Peyer's patch (tissue), 4 donors: Measurements from ENCODE around the gene CCAR1. TPM values are rescaled to one million over a fixed set of nuclear protein-coding genes. Genes with fewer than 3 reads are reported as not detected.
"Not testable (repeated sequence)": the region's sequence is repeated elsewhere in the genome, so short reads cannot be mapped to it uniquely, and the experiment has no call there.

ENCODE experiments used
- DNase-seq, 3 donors: peaks; one replicate each; pipeline ENCODE4 v3.0.0-alpha.2; 2017 to 2019
- H3K27ac ChIP-seq, 4 donors: fragments of 200-600 bp; sonication (generic); one replicate each; pipeline ENCODE4 v1.5.1; 2016 to 2019
- H3K27me3 ChIP-seq, 2 donors: fragments of 200-600 bp; sonication (generic); one replicate each; pipeline ENCODE4 v1.5.1; 2019
- H3K36me3 ChIP-seq, 3 donors: fragments of 200-600 bp; sonication (generic); one replicate each; pipeline ENCODE4 v1.5.1; 2016 to 2019
- H3K4me1 ChIP-seq, 4 donors: fragments of 200-600 bp; sonication (generic); one replicate each; pipeline ENCODE4 v1.5.1; 2016 to 2019
- H3K4me3 ChIP-seq, 4 donors: fragments of 200-600 bp; sonication (generic); 1 replicate in 3 of 4; 2 replicates in 1 of 4; pipeline ENCODE4 v1.5.1; 2016 to 2019; ENCODE audit warnings: mild to moderate bottlenecking in 1 of 4
- H3K9me3 ChIP-seq, 4 donors: fragments of 200-600 bp; sonication (generic); one replicate each; pipeline ENCODE4 v1.5.1; 2016 to 2019; ENCODE audit warnings: mild to moderate bottlenecking in 1 of 4
- CTCF ChIP-seq, 6 experiments: fragments of 450-650 bp in 4 of 6; fragments of 200-600 bp in 2 of 6; sonication (generic) in 1 of 6; IDR thresholded peaks; one replicate each; pipeline ENCODE4 v1.5.1; 2017 to 2019; ENCODE audit warnings: antibody characterized with exemption in 6 of 6, mild to moderate bottlenecking in 3 of 6, moderate library complexity in 1 of 6
- POLR2A ChIP-seq, 2 donors: fragments of 450-650 bp; IDR thresholded peaks; one replicate each; pipeline ENCODE4 v1.5.1; 2017; ENCODE audit warnings: antibody characterized with exemption in 2 of 2, mild to moderate bottlenecking in 2 of 2, moderate library complexity in 2 of 2
- total RNA-seq, 4 donors: library from RNA; depleted of rRNA; stranded (reverse); fragments of >200 nt; gene quantifications; one replicate each; pipeline ENCODE4 v1.1.0, GENCODE V29; 2016

CCAR1 gene
- total RNA-seq, 4 donors from 2014 or later = 63.7 to 215 (median 88.5) TPM

GRCh38 chr10:68756246-68756645, 35.2 kb downstream of the CCAR1 start:
- no peaks in the 10 kb centered on the region for H3K9me3 ChIP-seq
- H3K27me3 ChIP-seq = no peaks in the 10 kb centered on the region
- peaks cover 0 to 99% (median 4%) of the 10 kb centered on the region in 3 donors for H3K36me3 ChIP-seq
- no peak overlapping the region for H3K27ac ChIP-seq
- TF ChIP-seq POLR2A (IDR thresholded peaks at IDR 0.05) (no peak), CTCF (IDR thresholded peaks at IDR 0.05) (no peak)
- no peak overlapping the region for H3K4me3 ChIP-seq
- H3K4me1 ChIP-seq = no peaks in the 10 kb centered on the region
- DNase-seq = no peak

GRCh38 chr10:68756766-68757165, 35.7 kb downstream of the CCAR1 start:
- TF ChIP-seq CTCF (IDR thresholded peaks at IDR 0.05) = no peak
- no peak for TF ChIP-seq POLR2A (IDR thresholded peaks at IDR 0.05)
- no peaks in the 10 kb centered on the region for H3K4me1 ChIP-seq
- no peaks in the 10 kb centered on the region for H3K27me3 ChIP-seq
- no peak overlapping the region for H3K27ac ChIP-seq
- no peak overlapping the region for H3K4me3 ChIP-seq
- H3K9me3 ChIP-seq = no peaks in the 10 kb centered on the region
- H3K36me3 ChIP-seq = peaks cover 0 to 99% (median 4%) of the 10 kb centered on the region in 3 donors
- DNase-seq = no peak

GRCh38 chr10:68759223-68759863, 38.3 kb downstream of the CCAR1 start:
- no peaks in the 10 kb centered on the region for H3K27me3 ChIP-seq
- peaks cover 0 to 98% (median 0%) of the 10 kb centered on the region in 3 donors for H3K36me3 ChIP-seq
- no peak overlapping the region for H3K27ac ChIP-seq
- no peaks in the 10 kb centered on the region for H3K9me3 ChIP-seq
- H3K4me3 ChIP-seq = no peak overlapping the region
- H3K4me1 ChIP-seq = no peaks in the 10 kb centered on the region
- TF ChIP-seq CTCF (IDR thresholded peaks at IDR 0.05) (no peak), POLR2A (IDR thresholded peaks at IDR 0.05) (no peak)
- DNase-seq = no peak

GRCh38 chr10:68759967-68760366, 38.9 kb downstream of the CCAR1 start:
- no peak overlapping the region for H3K27ac ChIP-seq
- no peaks in the 10 kb centered on the region for H3K27me3 ChIP-seq
- H3K4me1 ChIP-seq = no peaks in the 10 kb centered on the region
- TF ChIP-seq CTCF (IDR thresholded peaks at IDR 0.05) = no peak
- no peak for TF ChIP-seq POLR2A (IDR thresholded peaks at IDR 0.05)
- H3K36me3 ChIP-seq = peaks cover 0 to 95% (median 0%) of the 10 kb centered on the region in 3 donors
- H3K4me3 ChIP-seq = no peak overlapping the region
- no peak for DNase-seq
- H3K9me3 ChIP-seq = no peaks in the 10 kb centered on the region

- H3K27me3 ChIP-seq, H3K4me1 ChIP-seq, H3K27ac ChIP-seq, DNase-seq, H3K4me3 ChIP-seq, H3K9me3 ChIP-seq: not testable (repeated sequence)
- H3K36me3 ChIP-seq = peaks cover 0 to 95% (median 3%) of the 10 kb centered on the region in 3 donors
Observed at GRCh38 chr10:68767407-68767806, 46.4 kb downstream of the CCAR1 start.

- no peak overlapping the region for H3K4me3 ChIP-seq
- no peaks in the 10 kb centered on the region for H3K9me3 ChIP-seq
- no peaks in the 10 kb centered on the region for H3K4me1 ChIP-seq
- TF ChIP-seq CTCF (IDR thresholded peaks at IDR 0.05) = no peak
- no peaks in the 10 kb centered on the region for H3K27me3 ChIP-seq
- no peak overlapping the region for H3K27ac ChIP-seq
- peak in 1 of 3 donors; percentile 28 for DNase-seq
- peaks cover 0 to 77% (median 0%) of the 10 kb centered on the region in 3 donors for H3K36me3 ChIP-seq
Observed at GRCh38 chr10:68781613-68782574, 60.9 kb downstream of the CCAR1 start.
